Nephron (organoid): ENCODE results near the gene RAMP3.

Experiments
- H3K27ac Mint-ChIP-seq, 3 experiments: 2 replicates each; pipeline ENCODE4 v1.8.0; 2020; ENCODE audit warnings: mixed read lengths in 3 of 3, mild to moderate bottlenecking in 2 of 3, moderate library complexity in 1 of 3
- H3K27me3 Mint-ChIP-seq: 2 replicates; pipeline ENCODE4 v1.8.0; 2021; ENCODE audit warnings: low read depth, mild to moderate bottlenecking, moderate library complexity, mixed read lengths
- H3K36me3 Mint-ChIP-seq: 2 replicates; pipeline ENCODE4 v1.8.0; 2020; ENCODE audit warnings: low read depth, mixed read lengths
- H3K4me1 Mint-ChIP-seq: 2 replicates; pipeline ENCODE4 v1.8.0; 2020; ENCODE audit warnings: mixed read lengths
- H3K4me3 Mint-ChIP-seq, 3 experiments: 2 replicates each; pipeline ENCODE4 v1.8.0; 2020; ENCODE audit warnings: mild to moderate bottlenecking in 3 of 3, mixed read lengths in 3 of 3, moderate library complexity in 2 of 3
- H3K9me3 Mint-ChIP-seq: 2 replicates; pipeline ENCODE4 v1.8.0; 2020; ENCODE audit warnings: mixed read lengths
- CTCF ChIP-seq, 3 experiments: fragments of 200-600 bp; sonication (generic); IDR thresholded peaks; one replicate each; pipeline ENCODE4 v1.5.0; 2021; ENCODE audit warnings: antibody characterized with exemption in 3 of 3; ENCODE audit not compliant: unreplicated experiment in 3 of 3

RAMP3 gene

GRCh38 chr7:45188736-45189135 is 31.1 kb downstream of the RAMP3 start:
- no peaks in the 10 kb centered on the region for H3K9me3 Mint-ChIP-seq
- no peak overlapping the region for H3K4me3 Mint-ChIP-seq
- H3K4me1 Mint-ChIP-seq = no peaks in the 10 kb centered on the region
- no peak overlapping the region for H3K27ac Mint-ChIP-seq
- no peak for TF ChIP-seq CTCF (IDR thresholded peaks at IDR 0.05; ENCODE audit: unreplicated experiment in 3 of 3)
- H3K27me3 Mint-ChIP-seq = peaks cover 7% of the 10 kb centered on the region
- no peaks in the 10 kb centered on the region for H3K36me3 Mint-ChIP-seq

GRCh38 chr7:45189151-45189970 is 31.8 kb downstream of the RAMP3 start:
- Mint-ChIP-seq H3K27me3 (peaks cover 9% of the 10 kb centered on the region), H3K27ac (no peak overlapping the region), H3K9me3 (no peaks in the 10 kb centered on the region), H3K4me3 (no peak overlapping the region), H3K4me1 (no peaks in the 10 kb centered on the region), H3K36me3 (no peaks in the 10 kb centered on the region)
- TF ChIP-seq CTCF (IDR thresholded peaks at IDR 0.05; ENCODE audit: unreplicated experiment in 3 of 3) = no peak

GRCh38 chr7:45190406-45191165 is 33.0 kb downstream of the RAMP3 start:
- Mint-ChIP-seq H3K36me3 (no peaks in the 10 kb centered on the region), H3K27ac (no peak overlapping the region), H3K4me1 (no peaks in the 10 kb centered on the region), H3K4me3 (no peak overlapping the region), H3K9me3 (no peaks in the 10 kb centered on the region), H3K27me3 (peaks cover 18% of the 10 kb centered on the region)
- no peak for TF ChIP-seq CTCF (IDR thresholded peaks at IDR 0.05; ENCODE audit: unreplicated experiment in 3 of 3)

- Mint-ChIP-seq H3K27me3 (peaks cover 22% of the 10 kb centered on the region), H3K9me3 (no peaks in the 10 kb centered on the region), H3K4me1 (no peaks in the 10 kb centered on the region), H3K36me3 (no peaks in the 10 kb centered on the region), H3K27ac (no peak overlapping the region), H3K4me3 (no peak overlapping the region)
- no peak for TF ChIP-seq CTCF (IDR thresholded peaks at IDR 0.05; ENCODE audit: unreplicated experiment in 3 of 3)
Observed at GRCh38 chr7:45191396-45191795, 33.8 kb downstream of the RAMP3 start.

- H3K36me3 Mint-ChIP-seq = no peaks in the 10 kb centered on the region
- TF ChIP-seq CTCF (IDR thresholded peaks at IDR 0.05; ENCODE audit: unreplicated experiment in 3 of 3) = no peak
- peaks cover 33% of the 10 kb centered on the region for H3K27me3 Mint-ChIP-seq
- no peak overlapping the region for H3K4me3 Mint-ChIP-seq
- H3K4me1 Mint-ChIP-seq = no peaks in the 10 kb centered on the region
- no peaks in the 10 kb centered on the region for H3K9me3 Mint-ChIP-seq
- no peak overlapping the region for H3K27ac Mint-ChIP-seq
Observed at GRCh38 chr7:45192621-45193041, 35.0 kb downstream of the RAMP3 start.
